Right lobe of liver (tissue), 4 donors: Measurements from ENCODE around the gene CHPT1.

Experiments
- CTCF ChIP-seq, 4 donors: fragments of 200-600 bp in 3 of 4; fragments of 450-650 bp in 1 of 4; IDR thresholded peaks; one replicate each; pipeline versions ENCODE4 v1.5.1 to v1.8.0; 2016 to 2022; ENCODE audit warnings: antibody characterized with exemption in 4 of 4, mild to moderate bottlenecking in 2 of 4
- POLR2A ChIP-seq: fragments of 450-650 bp; IDR thresholded peaks from one replicate; pipeline ENCODE4 v1.6.1; 2017; ENCODE audit warnings: antibody characterized with exemption, mild to moderate bottlenecking
- donor health status: DM: no; HTN: no; CAD: no.
- donor health status: DM: no; HTN: no; CAD: no.
- donor health status: DM: no; HTN: yes; CAD: no.

GRCh38 chr12:101697197-101697929, at the start of gene CHPT1:
- TF ChIP-seq CTCF (IDR thresholded peaks at IDR 0.05), result no peak
- peak; percentile 35 for TF ChIP-seq POLR2A
